ENCODE results near the gene MTHFSD. TPM values are rescaled to one million over a fixed set of nuclear protein-coding genes. Genes with fewer than 3 reads are reported as not detected.

Gene MTHFSD
- total RNA-seq, 3 donors from 2014 or later, result 15.8 to 30.2 (median 27.7) TPM

DNA sequence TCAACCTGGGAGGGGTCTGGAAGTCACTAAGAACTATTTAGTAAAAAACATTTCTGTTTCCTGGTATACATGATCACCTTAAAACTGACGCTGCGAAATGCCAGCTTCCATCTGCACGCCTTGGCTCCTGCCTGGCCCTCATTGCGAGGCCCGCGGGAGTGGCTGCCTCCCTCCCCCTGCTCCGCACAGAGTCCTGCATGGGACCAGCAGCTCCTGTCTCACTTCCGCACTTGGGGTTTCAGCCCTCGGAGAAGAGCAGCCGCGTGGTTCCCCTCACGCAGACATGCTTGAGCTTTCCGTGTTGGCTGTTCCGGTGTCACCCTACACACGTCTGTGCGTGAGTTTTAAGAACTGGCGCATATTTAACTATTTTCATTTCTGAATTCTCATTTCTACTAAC lies 18.4 kb downstream of the MTHFSD start:
- TF ChIP-seq, protein P1, sequence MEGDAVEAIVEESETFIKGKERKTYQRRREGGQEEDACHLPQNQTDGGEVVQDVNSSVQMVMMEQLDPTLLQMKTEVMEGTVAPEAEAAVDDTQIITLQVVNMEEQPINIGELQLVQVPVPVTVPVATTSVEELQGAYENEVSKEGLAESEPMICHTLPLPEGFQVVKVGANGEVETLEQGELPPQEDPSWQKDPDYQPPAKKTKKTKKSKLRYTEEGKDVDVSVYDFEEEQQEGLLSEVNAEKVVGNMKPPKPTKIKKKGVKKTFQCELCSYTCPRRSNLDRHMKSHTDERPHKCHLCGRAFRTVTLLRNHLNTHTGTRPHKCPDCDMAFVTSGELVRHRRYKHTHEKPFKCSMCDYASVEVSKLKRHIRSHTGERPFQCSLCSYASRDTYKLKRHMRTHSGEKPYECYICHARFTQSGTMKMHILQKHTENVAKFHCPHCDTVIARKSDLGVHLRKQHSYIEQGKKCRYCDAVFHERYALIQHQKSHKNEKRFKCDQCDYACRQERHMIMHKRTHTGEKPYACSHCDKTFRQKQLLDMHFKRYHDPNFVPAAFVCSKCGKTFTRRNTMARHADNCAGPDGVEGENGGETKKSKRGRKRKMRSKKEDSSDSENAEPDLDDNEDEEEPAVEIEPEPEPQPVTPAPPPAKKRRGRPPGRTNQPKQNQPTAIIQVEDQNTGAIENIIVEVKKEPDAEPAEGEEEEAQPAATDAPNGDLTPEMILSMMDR (IDR thresholded peaks at IDR 0.05), result no peak
- TF ChIP-seq POLR2AphosphoS5 (IDR thresholded peaks at IDR 0.05) (no peak), POLR2A (IDR thresholded peaks at IDR 0.05) (no peak)
- Histone ChIP-seq H3K36me3 (peaks cover 4% of the 10 kb centered on the region), H3K9me3 (no peaks in the 10 kb centered on the region), H3K4me3 (no peak overlapping the region), H3K4me1 (no peaks in the 10 kb centered on the region), H3K27me3 (no peaks in the 10 kb centered on the region), H3K27ac (no peak overlapping the region)
- intact Hi-C loops (cut with DNase I; ENCODE audit: low total_unique reads), result no loop called here
- DNase-seq (ENCODE audit: low spot score in 2 of 2), result no peak

DNA sequence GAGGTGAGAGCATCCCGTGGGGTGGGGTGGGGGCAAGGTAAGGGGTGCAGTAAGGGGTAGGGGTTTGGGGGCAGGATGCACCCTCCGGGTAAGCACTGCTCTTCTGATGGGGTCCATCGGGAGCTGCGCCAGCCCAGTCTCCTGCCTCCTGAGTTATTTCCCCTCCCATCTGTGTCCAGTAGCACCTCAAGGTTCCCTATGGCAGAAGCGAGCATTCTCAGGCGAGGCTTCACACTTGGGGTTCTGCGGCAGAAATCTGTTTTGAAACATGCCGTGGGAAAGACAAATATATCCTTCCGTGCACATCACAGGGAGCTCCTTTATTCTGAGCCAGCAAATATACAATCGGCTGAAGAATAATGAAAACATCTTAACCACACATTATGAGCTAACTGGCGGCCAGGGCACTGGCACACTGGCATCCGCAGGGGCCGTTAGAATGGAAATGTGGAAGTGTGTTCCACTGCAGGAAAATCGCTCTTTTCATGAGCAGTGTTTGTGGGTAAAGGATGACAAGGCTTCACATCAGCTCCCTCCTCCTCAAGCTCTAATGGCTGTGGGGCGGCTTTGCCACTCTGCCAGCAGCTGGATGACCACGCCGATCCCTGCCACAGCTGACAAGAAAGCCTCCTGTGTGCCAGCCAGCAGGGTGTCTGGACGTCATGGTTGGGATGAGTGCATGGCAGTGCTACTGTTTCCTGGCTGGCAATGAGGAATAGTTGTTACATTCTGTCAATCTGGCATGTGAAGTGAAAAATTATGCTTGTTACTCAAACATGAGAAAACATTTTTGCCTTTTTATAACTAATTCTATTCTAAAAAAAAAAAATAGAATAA lies 20.0 kb downstream of the MTHFSD start:
- Histone ChIP-seq H3K9me3 (no peaks in the 10 kb centered on the region), H3K27ac (no peak overlapping the region), H3K27me3 (no peaks in the 10 kb centered on the region), H3K4me1 (no peaks in the 10 kb centered on the region), H3K4me3 (no peak overlapping the region), H3K36me3 (peaks cover 4% of the 10 kb centered on the region)
- TF ChIP-seq, protein P1 (IDR thresholded peaks at IDR 0.05), result no peak
- no peak for TF ChIP-seq POLR2A (IDR thresholded peaks at IDR 0.05)
- TF ChIP-seq POLR2AphosphoS5 (IDR thresholded peaks at IDR 0.05), result no peak
- DNase-seq (ENCODE audit: low spot score in 2 of 2), result no peak
- intact Hi-C loops (cut with DNase I; ENCODE audit: low total_unique reads), result no loop called here

DNA sequence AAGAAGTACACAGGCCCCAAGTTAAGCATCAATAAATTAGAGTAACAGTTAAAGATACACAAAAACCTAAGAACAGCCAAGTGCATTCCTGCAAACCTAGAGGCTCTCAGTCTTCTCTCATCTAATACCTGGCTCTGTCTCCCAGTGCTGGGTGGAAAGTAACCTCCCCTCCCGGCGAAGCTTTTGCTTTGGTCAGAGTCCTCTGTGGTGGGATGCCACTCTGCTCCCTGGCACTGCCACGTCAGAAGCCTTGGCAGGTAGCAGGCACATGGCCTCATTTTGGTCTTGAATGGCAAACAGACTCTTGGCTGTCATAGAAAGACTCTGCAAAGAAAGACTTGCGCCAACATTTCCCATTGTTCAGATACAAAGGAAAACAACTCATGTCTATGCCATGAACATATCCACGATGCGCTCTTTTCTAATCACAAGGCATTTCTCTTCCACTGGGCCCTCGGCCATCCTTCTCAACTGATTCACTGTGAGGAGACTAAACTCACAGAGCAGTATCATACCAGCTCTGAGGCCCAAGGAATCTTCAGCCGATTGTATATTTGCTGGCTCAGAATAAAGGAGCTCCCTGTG lies 21.2 kb downstream of the MTHFSD start:
- TF ChIP-seq POLR2A (IDR thresholded peaks at IDR 0.05) (no peak), POLR2AphosphoS5 (IDR thresholded peaks at IDR 0.05) (no peak)
- TF ChIP-seq, protein P1 (IDR thresholded peaks at IDR 0.05), result no peak
- no peaks in the 10 kb centered on the region for H3K9me3 ChIP-seq
- H3K27ac ChIP-seq, result no peak overlapping the region
- H3K36me3 ChIP-seq, result peaks cover under 1% of the 10 kb centered on the region
- H3K4me3 ChIP-seq, result no peak overlapping the region
- DNase-seq (ENCODE audit: low spot score in 2 of 2), result no peak
- H3K4me1 ChIP-seq, result no peaks in the 10 kb centered on the region
- no peaks in the 10 kb centered on the region for H3K27me3 ChIP-seq
- intact Hi-C loops (cut with DNase I; ENCODE audit: low total_unique reads), result no loop called here

DNA sequence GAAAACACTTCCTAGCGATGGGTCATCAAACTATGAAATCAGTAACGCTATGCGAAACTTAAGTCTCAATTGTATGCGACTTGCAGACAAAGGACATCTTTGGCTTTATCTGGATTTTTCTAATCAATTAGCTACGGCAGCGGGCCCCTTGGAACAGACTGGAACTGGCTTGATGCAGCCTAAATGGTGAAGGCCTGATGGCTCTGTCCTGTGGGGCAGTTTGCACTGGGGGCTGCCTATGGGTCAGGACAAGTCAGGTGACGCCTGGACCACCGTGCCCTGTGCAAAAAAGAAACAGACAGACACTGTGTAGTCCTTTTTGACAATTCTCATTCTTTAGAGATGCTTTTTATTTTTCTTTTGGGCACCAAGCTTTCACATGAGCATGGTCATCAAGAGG lies 22.0 kb downstream of the MTHFSD start:
- Histone ChIP-seq H3K4me1 (no peaks in the 10 kb centered on the region), H3K27ac (no peak overlapping the region), H3K4me3 (no peak overlapping the region), H3K27me3 (no peaks in the 10 kb centered on the region), H3K9me3 (no peaks in the 10 kb centered on the region), H3K36me3 (no peaks in the 10 kb centered on the region)
- TF ChIP-seq POLR2A (IDR thresholded peaks at IDR 0.05), result no peak
- no peak for DNase-seq (ENCODE audit: low spot score in 2 of 2)
- intact Hi-C loops (cut with DNase I; ENCODE audit: low total_unique reads), result no loop called here

DNA sequence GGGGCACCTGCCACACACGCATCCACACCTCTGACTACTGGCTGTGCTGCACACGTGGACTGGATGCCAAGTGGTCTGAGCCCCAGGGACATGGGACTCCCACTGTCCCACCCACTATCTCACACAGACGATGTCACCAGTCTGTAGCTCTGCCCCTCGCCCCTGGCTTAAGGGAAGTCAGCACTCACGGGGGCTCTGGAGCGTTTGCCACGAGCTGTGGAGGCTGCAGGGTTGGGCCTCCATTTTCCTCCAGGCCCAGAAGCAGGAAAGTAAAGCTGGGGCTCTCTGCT lies 22.6 kb downstream of the MTHFSD start:
- H3K9me3 ChIP-seq, result no peaks in the 10 kb centered on the region
- H3K4me1 ChIP-seq, result no peaks in the 10 kb centered on the region
- intact Hi-C loops (cut with DNase I; ENCODE audit: low total_unique reads), result no loop called here
- no peaks in the 10 kb centered on the region for H3K27me3 ChIP-seq
- no peak overlapping the region for H3K4me3 ChIP-seq
- H3K27ac ChIP-seq, result no peak overlapping the region
- no peak for DNase-seq (ENCODE audit: low spot score in 2 of 2)
- H3K36me3 ChIP-seq, result no peaks in the 10 kb centered on the region
- TF ChIP-seq, protein P1 (IDR thresholded peaks at IDR 0.05), result no peak
- no peak for TF ChIP-seq POLR2A (IDR thresholded peaks at IDR 0.05)
- TF ChIP-seq POLR2AphosphoS5 (IDR thresholded peaks at IDR 0.05), result no peak

All from breast epithelium (tissue), 4 donors.